B cell (primary cell): ENCODE measurements around the gene ZBTB40. TPM values are rescaled to one million over a fixed set of nuclear protein-coding genes. Genes with fewer than 3 reads are reported as not detected.

ENCODE experiments used
- ATAC-seq: fragments of 200-7000 bp; cut with Tn5 transposase; one replicate; pipeline ENCODE4 v1.10.0; 2021; ENCODE audit warnings: low read depth, mild to moderate bottlenecking, moderate number of reproducible peaks, moderate library complexity
- CTCF ChIA-PET: fragments of 350-600 bp; sonication (Branson Sonifier 250); formaldehyde crosslinking; loops from one replicate; lab custom pipeline; 2021; ENCODE audit warnings: antibody characterized with exemption, inconsistent platforms; lab: Charles Lee
- POLR2A ChIA-PET: fragments of 350-600 bp; sonication (Branson Sonifier 250); formaldehyde crosslinking; loops from one replicate; lab custom pipeline; 2021; ENCODE audit warnings: antibody characterized with exemption; lab: Charles Lee
- DNase-seq: peaks from one replicate; pipeline ENCODE4 v3.0.0; 2013
- H2AFZ ChIP-seq: 2 replicates; pipeline ENCODE4 v1.6.1; 2012; ENCODE audit warnings: mild to moderate bottlenecking, low read depth, low read length; ENCODE audit not compliant: insufficient read depth, poor library complexity, severe bottlenecking
- H3K27ac ChIP-seq, 2 donors: 1 replicate in 1 of 2; 2 replicates in 1 of 2; pipeline ENCODE4 v1.5.1; 2012 to 2013; ENCODE audit warnings: low read length in 2 of 2, mild to moderate bottlenecking in 2 of 2, moderate library complexity in 1 of 2
- H3K27me3 ChIP-seq, 4 experiments: fragments of 200-600 bp in 1 of 4; sonication (generic) in 1 of 4; replicated peaks in 1 of 4; 1 replicate in 2 of 4; 2 replicates in 2 of 4; pipeline versions ENCODE4 v1.6.1 to v1.7.0; 2013 to 2016; ENCODE audit warnings: low read length in 3 of 4, mild to moderate bottlenecking in 2 of 4, mixed read lengths in 1 of 4, moderate library complexity in 1 of 4; ENCODE audit not compliant: insufficient read depth in 4 of 4, control insufficient read depth in 3 of 4; ENCODE audit errors: control extremely low read depth in 1 of 4
- H3K36me3 ChIP-seq, 2 experiments: replicated peaks in 1 of 2; 1 replicate in 1 of 2; 2 replicates in 1 of 2; pipeline versions ENCODE4 v1.6.1 to v1.7.1; 2013; ENCODE audit warnings: low read length in 1 of 2; ENCODE audit not compliant: insufficient read depth in 2 of 2, control insufficient read depth in 1 of 2; ENCODE audit errors: control extremely low read depth in 1 of 2, extremely low read depth in 1 of 2
- H3K4me1 ChIP-seq, 2 donors: fragments of 200-600 bp in 1 of 2; sonication (generic) in 1 of 2; 1 replicate in 1 of 2; 2 replicates in 1 of 2; pipeline versions ENCODE4 v1.5.1 to v1.6.1; 2013 to 2017; ENCODE audit warnings: low read length in 2 of 2; ENCODE audit not compliant: control insufficient read depth in 2 of 2, insufficient read depth in 2 of 2
- H3K4me2 ChIP-seq: replicated peaks from 2 replicates; pipeline ENCODE3; 2012; ENCODE audit warnings: mild to moderate bottlenecking, low read depth, low read length; ENCODE audit not compliant: poor library complexity, severe bottlenecking
- H3K4me3 ChIP-seq, 5 experiments: fragments of 200-600 bp in 1 of 5; sonication (generic) in 1 of 5; 1 replicate in 3 of 5; 2 replicates in 2 of 5; pipeline versions ENCODE4 v1.5.1 to v1.7.0; 2011 to 2016; ENCODE audit warnings: low read length in 4 of 5, mild to moderate bottlenecking in 4 of 5, low read depth in 2 of 5, control low read depth in 1 of 5, moderate library complexity in 1 of 5; ENCODE audit not compliant: insufficient read depth in 1 of 5; ENCODE audit errors: control extremely low read depth in 1 of 5, extremely low read depth in 1 of 5
- H3K79me2 ChIP-seq: fragments of 200-600 bp; sonication (generic); one replicate; pipeline ENCODE4 v1.6.0; 2016; ENCODE audit warnings: low read length; ENCODE audit not compliant: control insufficient read depth, insufficient read depth
- H3K9ac ChIP-seq: fragments of 200-600 bp; sonication (generic); 2 replicates; pipeline ENCODE4 v1.6.1; 2017; ENCODE audit warnings: mild to moderate bottlenecking, low read length, moderate library complexity
- H3K9me3 ChIP-seq, 3 donors: one replicate each; pipeline versions ENCODE4 v1.6.1 to v1.7.1; 2013; ENCODE audit warnings: low read length in 2 of 3; ENCODE audit not compliant: control insufficient read depth in 2 of 3, insufficient read depth in 1 of 3; ENCODE audit errors: control extremely low read depth in 1 of 3
- H4K20me1 ChIP-seq: 2 replicates; pipeline ENCODE4 v1.6.0; 2012; ENCODE audit warnings: mild to moderate bottlenecking, low read length; ENCODE audit not compliant: insufficient read depth, control insufficient read depth, poor library complexity, severe bottlenecking
- H3K27ac Mint-ChIP-seq: one replicate; pipeline ENCODE4 v1.8.0; 2021; ENCODE audit warnings: mixed read lengths
- H3K27me3 Mint-ChIP-seq: one replicate; pipeline ENCODE4 v1.8.0; 2021; ENCODE audit warnings: mixed read lengths
- H3K4me1 Mint-ChIP-seq: one replicate; pipeline ENCODE4 v1.8.0; 2021; ENCODE audit warnings: mixed read lengths
- H3K4me3 Mint-ChIP-seq: one replicate; pipeline ENCODE4 v1.8.0; 2021; ENCODE audit warnings: mixed read lengths
- H3K9me3 Mint-ChIP-seq: one replicate; pipeline ENCODE4 v1.8.0; 2022; ENCODE audit warnings: mixed read lengths; ENCODE audit not compliant: insufficient read depth
- EZH2 ChIP-seq: IDR thresholded peaks from 2 replicates; pipeline ENCODE4 v1.6.1; 2012; ENCODE audit warnings: borderline replicate concordance, low read depth, mild to moderate bottlenecking, moderate library complexity, low read length; ENCODE audit not compliant: insufficient read depth, poor library complexity, severe bottlenecking
- WGBS: methylation state at CpG from one replicate; pipeline ENCODE4 v1.1.5; 2013; ENCODE audit warnings: missing lambda C conversion rate; ENCODE audit not compliant: insufficient coverage; 5-methylcytosine and 5-hydroxymethylcytosine counted together
- intact Hi-C: fragments of 100-400 bp; cut with micrococcal nuclease; formaldehyde crosslinking; loops from one replicate; pipeline ENCODE4 v1.10.0; 2022
- polyA plus RNA-seq: library from polyadenylated mRNA; depleted of rRNA; stranded (reverse); fragments of >200 nt; gene quantifications from 2 replicates; pipeline ENCODE4 v1.2.3, GENCODE V29; 2012
- total RNA-seq, 2 donors: library from RNA; stranded (reverse); fragments of 120-200 nt in 1 of 2; gene quantifications; 1 replicate in 1 of 2; 2 replicates in 1 of 2; pipeline versions ENCODE4 v1.2.3 to v1.2.4, GENCODE V29; 2013 to 2022
- TF ChIP-seq, protein P1 (sequence below): fragments of 200-600 bp; IDR thresholded peaks from one replicate; pipeline ENCODE4 v1.8.0; 2022; ENCODE audit warnings: antibody characterized with exemption, mild to moderate bottlenecking

Gene ZBTB40
- total and polyA plus RNA-seq, 2 donors (not counting 1 experiment from before 2014, with no cell fraction given), result 30.9 to 51.9 TPM

DNA sequence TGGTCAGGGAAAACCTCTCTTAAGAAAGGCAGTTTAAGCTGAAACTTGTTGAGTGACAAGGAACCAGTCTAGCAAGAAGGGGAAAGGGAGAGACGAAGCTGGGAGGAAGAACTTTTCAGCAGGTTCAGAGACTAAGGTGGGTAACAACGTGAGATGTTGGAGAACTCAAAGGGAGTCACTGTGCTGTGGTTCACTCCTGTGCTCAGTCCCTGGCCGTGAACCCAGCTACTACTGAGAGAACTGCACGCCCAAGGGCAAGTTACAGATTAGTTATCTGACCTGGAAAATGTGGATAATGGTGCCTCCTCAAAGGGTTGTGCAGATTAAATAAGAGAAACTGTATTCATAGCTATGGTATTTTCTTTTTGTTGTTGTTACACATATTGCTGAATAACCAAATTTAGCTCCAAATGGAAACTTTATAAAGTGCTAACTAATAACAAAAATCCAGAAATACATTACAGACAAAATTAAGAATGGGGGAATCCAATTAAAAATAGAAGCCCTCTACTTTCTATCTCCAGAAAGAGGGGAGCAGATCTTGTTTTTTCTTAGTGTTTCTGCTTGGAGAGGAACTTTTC lies 2.9 kb downstream of the ZBTB40 start:
- ATAC-seq, result no peak
- H3K4me3 ChIP-seq, result no peak overlapping the region
- POLR2A ChIA-PET, result no interaction called here
- H3K27ac ChIP-seq, result no peak overlapping the region
- H3K9ac ChIP-seq, result no peak overlapping the region
- H3K36me3 ChIP-seq, result peaks cover 0 to 4% of the 10 kb centered on the region in 2 experiments
- DNase-seq, result no peak
- TF ChIP-seq, protein P1, sequence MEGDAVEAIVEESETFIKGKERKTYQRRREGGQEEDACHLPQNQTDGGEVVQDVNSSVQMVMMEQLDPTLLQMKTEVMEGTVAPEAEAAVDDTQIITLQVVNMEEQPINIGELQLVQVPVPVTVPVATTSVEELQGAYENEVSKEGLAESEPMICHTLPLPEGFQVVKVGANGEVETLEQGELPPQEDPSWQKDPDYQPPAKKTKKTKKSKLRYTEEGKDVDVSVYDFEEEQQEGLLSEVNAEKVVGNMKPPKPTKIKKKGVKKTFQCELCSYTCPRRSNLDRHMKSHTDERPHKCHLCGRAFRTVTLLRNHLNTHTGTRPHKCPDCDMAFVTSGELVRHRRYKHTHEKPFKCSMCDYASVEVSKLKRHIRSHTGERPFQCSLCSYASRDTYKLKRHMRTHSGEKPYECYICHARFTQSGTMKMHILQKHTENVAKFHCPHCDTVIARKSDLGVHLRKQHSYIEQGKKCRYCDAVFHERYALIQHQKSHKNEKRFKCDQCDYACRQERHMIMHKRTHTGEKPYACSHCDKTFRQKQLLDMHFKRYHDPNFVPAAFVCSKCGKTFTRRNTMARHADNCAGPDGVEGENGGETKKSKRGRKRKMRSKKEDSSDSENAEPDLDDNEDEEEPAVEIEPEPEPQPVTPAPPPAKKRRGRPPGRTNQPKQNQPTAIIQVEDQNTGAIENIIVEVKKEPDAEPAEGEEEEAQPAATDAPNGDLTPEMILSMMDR, result no peak
- TF ChIP-seq EZH2, result no peak
- WGBS, result 100% methylated on average over 3 of the region's 4 CpGs
- Mint-ChIP-seq H3K4me1 (peaks cover 46% of the 10 kb centered on the region), H3K9me3 (no peaks in the 10 kb centered on the region), H3K4me3 (peak overlapping the region; percentile 23), H3K27ac (no peak overlapping the region), H3K27me3 (no peaks in the 10 kb centered on the region)
- peaks cover 78% of the 10 kb centered on the region for H3K79me2 ChIP-seq
- intact Hi-C loops, result loop anchor here (5.0 kb wide), 3 partner anchors 402 to 1822 kb away; partner anchors contain the start of genes CDC42, PINK1 and USP48
- no peak overlapping the region for H2AFZ ChIP-seq
- H3K4me1 ChIP-seq, result peaks cover 14 to 17% of the 10 kb centered on the region in 2 donors
- H3K4me2 ChIP-seq, result no peak overlapping the region
- H3K9me3 ChIP-seq, result peaks cover 0 to 8% (median 0%) of the 10 kb centered on the region in 3 donors
- peaks cover 10% of the 10 kb centered on the region for H4K20me1 ChIP-seq
- H3K27me3 ChIP-seq, result no peaks in the 10 kb centered on the region
- CTCF ChIA-PET, result no interaction called here

DNA sequence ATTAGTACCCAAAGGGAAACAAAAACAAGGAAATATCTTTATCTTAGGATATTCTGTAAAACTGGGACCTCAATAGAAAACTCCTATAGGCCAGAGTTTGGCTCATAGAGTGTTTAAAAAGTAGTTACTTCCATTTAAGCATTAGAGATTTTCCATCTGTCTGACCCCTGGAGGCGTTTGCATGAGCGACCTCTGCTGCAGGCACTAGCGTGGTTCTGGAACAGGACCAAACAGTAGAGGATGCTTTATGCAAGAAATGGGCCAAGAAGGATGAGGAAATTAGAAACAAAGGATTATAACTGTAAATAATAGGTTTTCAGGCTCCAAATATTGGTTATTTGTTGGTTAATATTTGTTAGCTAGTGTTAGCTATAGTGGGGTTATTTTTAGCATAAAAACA lies 5.7 kb downstream of the ZBTB40 start:
- Histone ChIP-seq H3K79me2 (peaks cover 92% of the 10 kb centered on the region), H3K9me3 (no peaks in the 10 kb centered on the region), H4K20me1 (peaks cover 23% of the 10 kb centered on the region), H3K36me3 (peaks cover 0 to 4% of the 10 kb centered on the region in 2 experiments), H3K4me1 (peaks cover 14 to 17% of the 10 kb centered on the region in 2 donors), H3K4me2 (no peak overlapping the region), H3K9ac (no peak overlapping the region), H3K27ac (no peak overlapping the region), H2AFZ (no peak overlapping the region), H3K27me3 (no peaks in the 10 kb centered on the region), H3K4me3 (no peak overlapping the region)
- Mint-ChIP-seq H3K27me3 (no peaks in the 10 kb centered on the region), H3K27ac (no peak overlapping the region), H3K4me3 (no peak overlapping the region), H3K9me3 (no peaks in the 10 kb centered on the region), H3K4me1 (peaks cover 53% of the 10 kb centered on the region)
- ChIA-PET CTCF (no interaction called here), POLR2A (no interaction called here)
- 95% methylated on average over 3 of the region's 3 CpGs for WGBS
- no peak for DNase-seq
- intact Hi-C loops, result no loop called here
- TF ChIP-seq, protein P1, result no peak
- TF ChIP-seq EZH2, result no peak
- no peak for ATAC-seq
